C4-2B (cell line): ENCODE measurements around the gene EVI5.

Experiments used
- H3K27ac ChIP-seq: fragments of 450-650 bp; 2 replicates; pipeline ENCODE4 v1.5.1; 2017
- ZFX ChIP-seq: fragments of 450-650 bp; IDR thresholded peaks from 2 replicates; pipeline ENCODE4 v1.6.1; 2017
- TF ChIP-seq, protein P1 (sequence below): fragments of 450-650 bp; conservative IDR thresholded peaks from 2 replicates; pipeline ENCODE4 v1.5.1; 2017; ENCODE audit warnings: mild to moderate bottlenecking

The EVI5 gene

DNA sequence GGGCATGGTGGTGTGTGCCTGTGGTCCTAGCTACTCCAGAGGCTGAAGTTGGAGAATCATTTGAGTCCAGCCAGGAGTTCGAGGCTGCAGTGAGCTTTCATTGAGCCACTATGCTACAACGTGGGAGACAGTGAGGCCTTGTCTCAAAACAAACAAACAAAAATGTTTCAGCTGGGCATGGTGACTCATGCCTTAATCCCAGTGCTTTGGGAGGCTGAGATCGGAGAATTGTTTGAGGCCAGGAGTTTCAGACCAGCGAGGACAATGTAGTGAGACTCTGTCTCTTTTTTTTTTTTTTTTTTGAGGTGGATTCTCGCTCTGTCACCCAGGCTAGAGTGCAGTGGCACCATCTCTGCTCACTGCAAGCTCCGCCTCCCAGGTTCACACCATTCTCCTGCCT, 41.9 kb upstream of the EVI5 start:
- H3K27ac ChIP-seq = no peak overlapping the region
- TF ChIP-seq ZFX = no peak
- TF ChIP-seq, protein P1, sequence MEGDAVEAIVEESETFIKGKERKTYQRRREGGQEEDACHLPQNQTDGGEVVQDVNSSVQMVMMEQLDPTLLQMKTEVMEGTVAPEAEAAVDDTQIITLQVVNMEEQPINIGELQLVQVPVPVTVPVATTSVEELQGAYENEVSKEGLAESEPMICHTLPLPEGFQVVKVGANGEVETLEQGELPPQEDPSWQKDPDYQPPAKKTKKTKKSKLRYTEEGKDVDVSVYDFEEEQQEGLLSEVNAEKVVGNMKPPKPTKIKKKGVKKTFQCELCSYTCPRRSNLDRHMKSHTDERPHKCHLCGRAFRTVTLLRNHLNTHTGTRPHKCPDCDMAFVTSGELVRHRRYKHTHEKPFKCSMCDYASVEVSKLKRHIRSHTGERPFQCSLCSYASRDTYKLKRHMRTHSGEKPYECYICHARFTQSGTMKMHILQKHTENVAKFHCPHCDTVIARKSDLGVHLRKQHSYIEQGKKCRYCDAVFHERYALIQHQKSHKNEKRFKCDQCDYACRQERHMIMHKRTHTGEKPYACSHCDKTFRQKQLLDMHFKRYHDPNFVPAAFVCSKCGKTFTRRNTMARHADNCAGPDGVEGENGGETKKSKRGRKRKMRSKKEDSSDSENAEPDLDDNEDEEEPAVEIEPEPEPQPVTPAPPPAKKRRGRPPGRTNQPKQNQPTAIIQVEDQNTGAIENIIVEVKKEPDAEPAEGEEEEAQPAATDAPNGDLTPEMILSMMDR = no peak

DNA sequence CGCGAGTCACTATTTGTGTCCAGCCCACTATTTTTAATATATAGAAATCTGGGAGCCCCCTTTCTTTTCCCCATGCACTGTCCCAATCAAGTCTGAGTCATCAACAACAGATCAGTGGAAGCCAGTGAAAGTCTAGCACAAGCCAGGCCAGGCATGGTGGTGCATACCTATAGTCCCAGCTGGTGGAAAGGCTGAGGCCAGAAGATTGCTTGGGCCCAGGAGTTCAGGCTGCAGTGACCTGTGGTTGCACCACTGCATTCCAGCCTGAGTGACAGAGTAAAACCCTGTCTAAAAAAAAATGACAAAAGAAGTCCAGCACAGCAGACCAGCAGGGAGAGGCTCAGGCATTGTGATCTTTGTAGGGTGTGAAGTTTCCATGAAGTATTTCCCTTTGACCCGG, 38.0 kb upstream of the EVI5 start:
- H3K27ac ChIP-seq = no peak overlapping the region
- no peak for TF ChIP-seq ZFX
- TF ChIP-seq, protein P1 = no peak

- TF ChIP-seq, protein P1 = no peak
- H3K27ac ChIP-seq = no peak overlapping the region
Measured at GRCh38 chr1:92820551-92820950, 35.6 kb upstream of the EVI5 start.

DNA sequence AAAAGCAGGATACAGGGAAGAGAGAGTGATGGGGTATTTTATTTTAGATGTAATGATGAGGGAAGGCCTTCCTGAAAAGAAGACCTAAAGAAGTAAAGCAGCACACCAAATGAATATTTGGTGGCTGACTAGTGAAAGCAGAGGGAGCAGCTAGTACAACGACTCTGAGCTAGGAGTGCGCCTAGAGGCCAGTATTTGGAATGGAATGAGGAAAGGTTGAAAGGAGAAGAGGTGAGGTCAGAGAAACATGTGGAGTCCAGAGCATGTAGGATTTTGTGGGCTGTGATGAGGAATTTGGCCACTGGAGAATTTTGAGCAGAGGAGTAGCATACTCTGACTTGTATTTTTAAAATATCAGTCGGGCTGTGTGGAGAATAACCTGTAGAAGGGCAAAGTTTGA, 35.1 kb upstream of the EVI5 start:
- no peak overlapping the region for H3K27ac ChIP-seq
- TF ChIP-seq, protein P1 = no peak
- TF ChIP-seq ZFX = no peak

DNA sequence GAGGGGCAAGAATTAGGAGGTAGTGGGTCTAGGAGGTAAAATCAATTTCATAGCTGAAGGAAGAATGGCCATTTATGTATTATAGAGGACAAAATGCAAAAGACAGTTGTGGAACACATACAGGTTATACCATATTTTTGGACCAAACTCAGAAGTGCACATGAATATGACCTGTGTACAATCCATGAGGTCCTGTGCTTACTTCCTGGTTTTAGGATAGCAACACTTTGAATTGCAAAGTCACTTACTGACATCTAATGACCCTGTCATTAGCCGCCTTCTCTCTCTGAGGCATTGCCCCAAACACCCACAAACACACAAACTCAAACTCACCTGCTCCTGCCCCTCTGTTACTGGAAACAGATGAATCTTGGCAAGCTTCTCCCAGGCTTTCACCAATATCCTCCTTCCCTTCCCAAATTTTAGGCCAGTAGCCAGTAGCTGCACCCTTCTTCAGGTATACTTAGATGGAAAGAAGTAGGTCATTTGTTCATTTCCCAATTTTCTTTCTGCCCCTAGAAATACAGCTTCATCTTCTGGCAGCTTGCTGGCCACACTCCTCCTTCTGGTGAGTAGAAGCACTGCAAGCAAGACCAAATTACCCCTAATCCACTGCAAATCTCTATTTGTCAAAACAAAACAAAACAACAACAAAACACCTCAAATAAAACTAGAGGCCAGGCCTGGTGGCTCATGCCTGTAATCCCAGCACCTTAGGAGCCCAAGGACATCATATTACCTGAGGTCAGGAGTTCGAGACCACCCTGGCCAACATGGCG, 33.3 kb upstream of the EVI5 start:
- TF ChIP-seq, protein P1 = peak; percentile 80
- no peak for TF ChIP-seq ZFX

DNA sequence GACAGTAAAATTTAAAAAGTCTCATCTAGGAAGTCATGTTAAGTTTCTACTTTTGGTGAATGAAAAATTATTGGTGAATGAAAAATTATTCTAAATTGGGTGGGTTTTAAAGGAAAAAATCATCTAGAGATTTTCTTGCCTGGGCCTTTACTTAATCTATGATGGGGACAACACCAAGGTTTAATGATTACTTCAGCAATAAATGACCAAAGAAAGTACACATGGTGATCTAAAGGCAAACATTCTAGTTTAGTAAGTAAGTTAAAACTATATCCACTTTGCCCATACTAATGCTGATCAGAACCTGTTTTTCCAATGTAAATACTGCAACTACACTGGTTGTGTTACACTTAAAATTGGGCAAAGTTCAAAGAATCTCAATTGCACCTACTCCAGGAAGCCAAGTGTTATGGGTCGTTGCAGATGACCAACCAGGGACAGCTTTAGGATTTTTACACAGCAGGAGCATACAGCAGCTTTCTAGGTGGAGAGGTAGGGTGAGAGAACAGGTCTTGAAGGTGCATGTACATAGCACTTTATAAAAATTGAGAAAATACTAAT, 32.3 kb upstream of the EVI5 start:
- H3K27ac ChIP-seq = peak overlapping the region; percentile 69; the same call in 1 of the 2 replicates

More for the DNA sequence above, 33.3 kb upstream of the EVI5 start:
- H3K27ac ChIP-seq = peak overlapping the region; percentile 49; the same call in 1 of the 2 replicates

DNA sequence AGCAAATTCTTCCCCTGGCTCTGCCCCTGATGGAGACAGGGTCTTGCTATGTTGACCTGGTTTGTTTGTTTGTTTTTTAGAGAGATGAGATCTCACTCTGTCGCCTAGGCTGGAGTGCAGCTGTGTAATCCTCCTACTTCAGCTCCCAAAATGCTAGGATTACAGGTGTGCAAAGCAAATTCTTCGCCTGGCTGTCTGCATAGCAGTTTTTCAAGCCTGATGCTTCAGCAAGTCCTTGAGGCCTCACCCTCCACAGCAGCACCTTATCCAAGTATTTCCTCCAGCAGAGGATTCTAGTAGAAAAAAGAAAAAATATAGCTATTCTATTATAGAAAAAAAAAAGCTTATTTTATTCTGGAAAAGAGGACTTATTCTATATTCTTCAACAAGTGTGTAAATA, 31.8 kb upstream of the EVI5 start:
- TF ChIP-seq, protein P1 = no peak
- TF ChIP-seq ZFX = no peak
- peak overlapping the region; percentile 69; the same call in 1 of the 2 replicates for H3K27ac ChIP-seq

More for the DNA sequence above, 32.3 kb upstream of the EVI5 start:
- TF ChIP-seq, protein P1 = no peak
- TF ChIP-seq ZFX = no peak
